HCT116 (cell line): ENCODE data around the gene C1orf35. TPM values are rescaled to one million over a fixed set of nuclear protein-coding genes. Genes with fewer than 3 reads are reported as not detected.

ENCODE experiments used
- ATAC-seq: fragments of 200-7000 bp; cut with Tn5 transposase; 2 replicates; pipeline ENCODE4 v1.9.1; 2020; ENCODE audit warnings: mild to moderate bottlenecking, moderate library complexity
- BruUV-seq: library from RNA; stranded (reverse); fragments of 400-500 nt; replicated peaks from 2 replicates; lab custom pipeline; 2021; lab: Mats Ljungman, UMichigan
- CTCF ChIA-PET: fragments of 300-600 bp; sonication (Branson Sonifier 250); formaldehyde crosslinking; loops from one replicate; lab custom pipeline; 2021; ENCODE audit warnings: antibody characterized with exemption; lab: Charles Lee
- POLR2A ChIA-PET: fragments of 300-600, 350-600 bp; sonication (Branson Sonifier 250); formaldehyde crosslinking; loops from one replicate; lab custom pipeline; 2021; ENCODE audit warnings: antibody characterized with exemption; lab: Charles Lee
- RAD21 ChIA-PET, 2 experiments: fragments of 300-600 bp; sonication (Branson Sonifier 250); formaldehyde crosslinking; loops; one replicate each; lab custom pipeline; 2023; ENCODE audit warnings: low total read pairs in 2 of 2; ENCODE audit not compliant: uncharacterized antibody in 2 of 2, unreplicated experiment in 2 of 2, low non-redundant PET in 1 of 2; lab: Charles Lee
- DNase-seq: peaks from one replicate; pipeline ENCODE4 v3.0.0-alpha.2; 2010; ENCODE audit warnings: low read depth, low spot score
- H2AFZ ChIP-seq: fragments of 200-600 bp; shearing (Covaris generic), sonication (generic); 2 replicates; pipeline ENCODE4 v1.6.1; 2017; ENCODE audit warnings: low read depth, mixed run types, mixed read lengths, antibody characterized with exemption, low read length; ENCODE audit not compliant: poor library complexity, severe bottlenecking
- H3K27ac ChIP-seq: 2 replicates; pipeline ENCODE4 v1.5.1; 2012; ENCODE audit warnings: low read depth, low read length
- H3K27me3 ChIP-seq: fragments of 200-600 bp; sonication (generic); 2 replicates; pipeline ENCODE4 v1.6.1; 2016; ENCODE audit warnings: mixed run types, low read length, mixed read lengths; ENCODE audit not compliant: insufficient read depth
- H3K36me3 ChIP-seq, 2 experiments: fragments of 200-500 bp in 1 of 2; fragments of 200-600 bp in 1 of 2; sonication (Bioruptor generic) in 1 of 2; sonication (generic) in 1 of 2; 2 replicates each; pipeline versions ENCODE4 v1.5.1 to v1.6.1; 2014 to 2016; ENCODE audit warnings: low read length in 2 of 2, inconsistent platforms in 1 of 2, mixed read lengths in 1 of 2, mixed run types in 1 of 2; ENCODE audit not compliant: insufficient read depth in 2 of 2, control insufficient read depth in 1 of 2
- H3K4me1 ChIP-seq, 2 experiments: fragments of 200-600 bp in 1 of 2; sonication (generic) in 1 of 2; 2 replicates each; pipeline versions ENCODE4 v1.5.1 to v1.6.1; 2012 to 2017; ENCODE audit warnings: low read length in 2 of 2, inconsistent platforms in 1 of 2, mild to moderate bottlenecking in 1 of 2, mixed read lengths in 1 of 2, mixed run types in 1 of 2, moderate library complexity in 1 of 2; ENCODE audit not compliant: insufficient read depth in 2 of 2, control insufficient read depth in 1 of 2
- H3K4me2 ChIP-seq: fragments of 200-600 bp; sonication (generic); 2 replicates; pipeline ENCODE4 v1.6.1; 2017; ENCODE audit warnings: mixed run types, low read length, mixed read lengths
- H3K4me3 ChIP-seq, 2 experiments: fragments of 200-600 bp in 1 of 2; sonication (generic) in 1 of 2; replicated peaks in 1 of 2; 2 replicates each; pipeline ENCODE4 v1.5.1; 2011 to 2016; ENCODE audit warnings: low read length in 2 of 2, control low read depth in 1 of 2, low read depth in 1 of 2, mild to moderate bottlenecking in 1 of 2, mixed read lengths in 1 of 2, mixed run types in 1 of 2
- H3K79me2 ChIP-seq: fragments of 200-600 bp; sonication (generic); 2 replicates; pipeline ENCODE4 v1.6.1; 2017; ENCODE audit warnings: mild to moderate bottlenecking, mixed run types, low read length, moderate library complexity, mixed read lengths; ENCODE audit not compliant: insufficient read depth
- H3K9ac ChIP-seq: fragments of 200-600 bp; sonication (generic); 2 replicates; pipeline ENCODE4 v1.6.1; 2016; ENCODE audit warnings: low read length, mixed read lengths
- H3K9me2 ChIP-seq: fragments of 200-600 bp; sonication (generic), shearing (Covaris generic); 2 replicates; pipeline ENCODE4 v1.6.1; 2017; ENCODE audit warnings: mixed run types, mild to moderate bottlenecking, moderate library complexity; ENCODE audit not compliant: insufficient read depth
- H3K9me3 ChIP-seq, 2 experiments: fragments of 200-500 bp in 1 of 2; fragments of 200-600 bp in 1 of 2; sonication (Bioruptor generic) in 1 of 2; sonication (generic) in 1 of 2; 2 replicates each; pipeline ENCODE4 v1.6.1; 2014 to 2017; ENCODE audit warnings: low read length in 2 of 2, mixed read lengths in 2 of 2, inconsistent platforms in 1 of 2, low read depth in 1 of 2, mild to moderate bottlenecking in 1 of 2, mixed run types in 1 of 2, moderate library complexity in 1 of 2; ENCODE audit not compliant: control insufficient read depth in 1 of 2, insufficient read depth in 1 of 2
- H4K20me1 ChIP-seq: fragments of 200-600 bp; sonication (generic), shearing (Covaris generic); 2 replicates; pipeline ENCODE4 v1.6.1; 2017; ENCODE audit warnings: mixed run types, mild to moderate bottlenecking, moderate library complexity; ENCODE audit not compliant: insufficient read depth
- CTCF ChIP-seq, 3 experiments: fragments of 200-600 bp in 1 of 3; sonication (generic) in 1 of 3; IDR thresholded peaks in 2 of 3; conservative IDR thresholded peaks in 1 of 3; 2 replicates each; pipeline ENCODE4 v1.5.1; 2012 to 2017; ENCODE audit warnings: low read depth in 2 of 3, low read length in 2 of 3, antibody characterized with exemption in 1 of 3, borderline replicate concordance in 1 of 3, control low read depth in 1 of 3, mild to moderate bottlenecking in 1 of 3, mixed read lengths in 1 of 3, mixed run types in 1 of 3, moderate library complexity in 1 of 3; ENCODE audit not compliant: insufficient read depth in 1 of 3
- EGR1 ChIP-seq: IDR thresholded peaks from 2 replicates; pipeline ENCODE4 v1.6.1; 2012; ENCODE audit warnings: low read depth
- POLR2AphosphoS5 ChIP-seq: IDR thresholded peaks from 2 replicates; pipeline ENCODE4 v1.6.1; 2011; ENCODE audit warnings: mild to moderate bottlenecking, low read depth, low read length, moderate library complexity
- RAD21 ChIP-seq: IDR thresholded peaks from 2 replicates; pipeline ENCODE4 v1.6.1; 2012; ENCODE audit warnings: low read depth, mild to moderate bottlenecking
- SIN3A ChIP-seq: IDR thresholded peaks from 2 replicates; pipeline ENCODE4 v1.6.1; 2012; ENCODE audit warnings: low read depth
- SP1 ChIP-seq: IDR thresholded peaks from 2 replicates; pipeline ENCODE4 v1.6.1; 2012; ENCODE audit warnings: low read depth
- SRF ChIP-seq: IDR thresholded peaks from 2 replicates; pipeline ENCODE4 v1.6.1; 2012; ENCODE audit warnings: low read depth
- TCF7L2 ChIP-seq: IDR thresholded peaks from 2 replicates; pipeline ENCODE4 v1.7.0; 2011; ENCODE audit warnings: borderline replicate concordance, inconsistent platforms; ENCODE audit not compliant: insufficient read depth, insufficient read length; ENCODE audit errors: extremely low read depth
- ZBTB33 ChIP-seq: IDR thresholded peaks from 2 replicates; pipeline ENCODE4 v1.6.1; 2011; ENCODE audit warnings: mild to moderate bottlenecking, low read length, moderate library complexity; ENCODE audit not compliant: insufficient replicate concordance; ENCODE audit errors: extremely low read depth
- ZFX ChIP-seq: fragments of 450-650 bp; IDR thresholded peaks from 2 replicates; pipeline ENCODE4 v1.6.1; 2017
- intact Hi-C: fragments of 100-400 bp; cut with micrococcal nuclease; formaldehyde crosslinking; loops from 2 replicates; pipeline ENCODE4 v1.10.0; 2022
- total RNA-seq: library from RNA; stranded (reverse); gene quantifications from one replicate; pipeline ENCODE4 v1.2.1, GENCODE V29; 2021; ENCODE audit not compliant: unreplicated experiment

C1orf35 gene
- total RNA-seq, 1 experiment from 2014 or later: 26.1 TPM

- no peak overlapping the region for H3K9ac ChIP-seq
- no peak for DNase-seq
- H3K27ac ChIP-seq: no peak overlapping the region
- POLR2A ChIA-PET: no interaction called here
- H3K79me2 ChIP-seq: peaks cover 100% of the 10 kb centered on the region
- no TSS peak for BruUV-seq
- no peaks in the 10 kb centered on the region for H3K27me3 ChIP-seq
- H2AFZ ChIP-seq: no peak overlapping the region
- TF ChIP-seq RAD21 (no peak), ZBTB33 (no peak)
- H3K36me3 ChIP-seq: peaks cover 15 to 77% of the 10 kb centered on the region in 2 experiments
- peaks cover 10 to 19% of the 10 kb centered on the region in 2 experiments; a peak in 2 of 4 replicates for H3K9me3 ChIP-seq
- no peak overlapping the region for H3K4me2 ChIP-seq
- H3K9me2 ChIP-seq: no peaks in the 10 kb centered on the region
- H3K4me1 ChIP-seq: no peaks in the 10 kb centered on the region; a peak in 1 of 4 replicates
- RAD21 ChIA-PET: no interaction called here
- ATAC-seq: no peak
- H3K4me3 ChIP-seq: no peak overlapping the region
- CTCF ChIA-PET: no interaction called here
- peaks cover 31% of the 10 kb centered on the region; the same call in 1 of the 2 replicates for H4K20me1 ChIP-seq
- intact Hi-C loops: no loop called here
Measured at GRCh38 chr1:228094432-228095016, 8.6 kb downstream of the C1orf35 start.

GRCh38 chr1:228093050-228093906 lies 9.8 kb downstream of the C1orf35 start:
- Histone ChIP-seq H3K9me2 (no peaks in the 10 kb centered on the region), H3K27ac (no peak overlapping the region), H3K79me2 (peaks cover 100% of the 10 kb centered on the region), H3K9ac (no peak overlapping the region), H3K4me1 (no peaks in the 10 kb centered on the region; a peak in 1 of 4 replicates), H3K4me2 (no peak overlapping the region), H3K27me3 (no peaks in the 10 kb centered on the region), H3K36me3 (peaks cover 8 to 72% of the 10 kb centered on the region in 2 experiments), H3K9me3 (peaks cover 10 to 19% of the 10 kb centered on the region in 2 experiments; a peak in 2 of 4 replicates), H3K4me3 (no peak overlapping the region)
- no TSS peak for BruUV-seq
- intact Hi-C loops: no loop called here
- POLR2A ChIA-PET: no interaction called here
- TF ChIP-seq SRF (no peak), POLR2AphosphoS5 (no peak), TCF7L2 (no peak), CTCF (IDR thresholded peaks at IDR 0.05 in 2 of 3, conservative IDR thresholded peaks at IDR 0.05 in 1 of 3; ENCODE audit: borderline replicate concordance in 1 of 3, insufficient read depth in 1 of 3, low read depth in 2 of 3, low read length in 2 of 3) (no peak), ZFX (no peak), EGR1 (no peak), SIN3A (no peak), SP1 (no peak)
- TF ChIP-seq, all 23 proteins: peak for 0
- ChIA-PET CTCF (no interaction called here), RAD21 (no interaction called here)
- Histone ChIP-seq H2AFZ (no peak overlapping the region), H4K20me1 (peaks cover 40% of the 10 kb centered on the region; the same call in 1 of the 2 replicates)
- ATAC-seq (no peak), DNase-seq (no peak)
